ENCODE results near the gene CD34. TPM values are rescaled to one million over a fixed set of nuclear protein-coding genes. Genes with fewer than 3 reads are reported as not detected.

CD34 gene
- total RNA-seq, 1 experiment from 2014 or later, result not detected

- no peak for DNase-seq (ENCODE audit: extremely low read depth, low read depth)
These were observed 9.8 kb downstream of the CD34 start for GRCh38 chr1:207901041-207901653.

- no peak for DNase-seq (ENCODE audit: extremely low read depth, low read depth)
These were observed 12.1 kb downstream of the CD34 start for GRCh38 chr1:207898836-207899235.

GRCh38 chr1:207898260-207898659, 12.7 kb downstream of the CD34 start:
- DNase-seq (ENCODE audit: extremely low read depth, low read depth), result no peak

GRCh38 chr1:207897188-207897587, 13.7 kb downstream of the CD34 start:
- DNase-seq (ENCODE audit: extremely low read depth, low read depth), result no peak

GRCh38 chr1:207896547-207896946, 14.4 kb downstream of the CD34 start:
- no peak for DNase-seq (ENCODE audit: extremely low read depth, low read depth)

GRCh38 chr1:207894704-207895103, 16.2 kb downstream of the CD34 start:
- no peak for DNase-seq (ENCODE audit: extremely low read depth, low read depth)

- DNase-seq (ENCODE audit: extremely low read depth, low read depth), result no peak
These were observed 17.0 kb downstream of the CD34 start for GRCh38 chr1:207893737-207894582.

- DNase-seq (ENCODE audit: extremely low read depth, low read depth), result no peak
These were observed 18.2 kb downstream of the CD34 start for GRCh38 chr1:207892764-207893163.

- no peak for DNase-seq (ENCODE audit: extremely low read depth, low read depth)
These were observed 19.8 kb downstream of the CD34 start for GRCh38 chr1:207891148-207891547.

- no peak for DNase-seq (ENCODE audit: extremely low read depth, low read depth)
These were observed 20.7 kb downstream of the CD34 start for GRCh38 chr1:207890136-207890738.

- no peak for DNase-seq (ENCODE audit: extremely low read depth, low read depth)
These were observed 22.3 kb downstream of the CD34 start for GRCh38 chr1:207888652-207889051.

GRCh38 chr1:207887542-207888201, 23.3 kb downstream of the CD34 start:
- DNase-seq (ENCODE audit: extremely low read depth, low read depth), result no peak

- no peak for DNase-seq (ENCODE audit: extremely low read depth, low read depth)
These were observed 24.7 kb downstream of the CD34 start for GRCh38 chr1:207886227-207886626.

GRCh38 chr1:207885129-207886032, 25.5 kb downstream of the CD34 start:
- DNase-seq (ENCODE audit: extremely low read depth, low read depth), result peak; percentile 81

GRCh38 chr1:207884266-207885029, 26.5 kb downstream of the CD34 start:
- DNase-seq (ENCODE audit: extremely low read depth, low read depth), result no peak

GRCh38 chr1:207883660-207884250, 27.2 kb downstream of the CD34 start:
- no peak for DNase-seq (ENCODE audit: extremely low read depth, low read depth)

- DNase-seq (ENCODE audit: extremely low read depth, low read depth), result no peak
These were observed 27.7 kb downstream of the CD34 start for GRCh38 chr1:207883104-207883651.

- DNase-seq (ENCODE audit: extremely low read depth, low read depth), result no peak
These were observed 28.2 kb downstream of the CD34 start for GRCh38 chr1:207882692-207883091.

- no peak for DNase-seq (ENCODE audit: extremely low read depth, low read depth)
These were observed 32.0 kb downstream of the CD34 start for GRCh38 chr1:207878939-207879338.

Measured in NCI-H460 (cell line).